A673 (cell line): ENCODE results near the gene NFYA.

Experiments used
- EZH2 ChIP-seq: fragments of 200-600 bp; sonication (generic); IDR thresholded peaks from 2 replicates; pipeline ENCODE4 v1.6.1; 2017; ENCODE audit warnings: borderline replicate concordance, low read depth, mild to moderate bottlenecking, mixed read lengths, antibody characterized with exemption, low read length; ENCODE audit not compliant: poor library complexity, severe bottlenecking
- TF ChIP-seq, protein P1 (sequence below): fragments of 300-800, 200-600 bp; sonication (generic); conservative IDR thresholded peaks from 2 replicates; pipeline ENCODE4 v1.5.1; 2017; ENCODE audit warnings: low read depth, mild to moderate bottlenecking, antibody characterized with exemption, low read length, moderate library complexity, mixed read lengths

DNA sequence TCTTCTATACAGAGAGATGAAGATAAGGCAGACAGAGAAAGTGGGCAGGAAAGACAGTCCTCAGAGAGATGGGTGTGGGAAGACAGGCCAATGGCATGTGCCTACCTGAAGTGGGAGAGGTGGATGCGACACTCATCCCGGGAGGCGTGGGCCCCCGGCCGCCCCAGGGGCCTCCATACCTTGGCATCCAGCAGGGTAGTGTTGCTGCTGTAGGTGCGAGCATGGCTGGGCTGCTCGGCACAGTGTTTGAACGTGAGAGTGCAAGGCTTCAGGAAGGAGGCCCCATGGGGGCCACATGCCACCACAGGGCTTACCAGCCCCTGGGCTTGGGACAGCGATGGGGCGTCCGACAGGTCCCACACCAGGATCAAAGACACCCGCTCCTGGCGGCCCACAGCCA, 39.0 kb upstream of the NFYA start:
- TF ChIP-seq, protein P1, sequence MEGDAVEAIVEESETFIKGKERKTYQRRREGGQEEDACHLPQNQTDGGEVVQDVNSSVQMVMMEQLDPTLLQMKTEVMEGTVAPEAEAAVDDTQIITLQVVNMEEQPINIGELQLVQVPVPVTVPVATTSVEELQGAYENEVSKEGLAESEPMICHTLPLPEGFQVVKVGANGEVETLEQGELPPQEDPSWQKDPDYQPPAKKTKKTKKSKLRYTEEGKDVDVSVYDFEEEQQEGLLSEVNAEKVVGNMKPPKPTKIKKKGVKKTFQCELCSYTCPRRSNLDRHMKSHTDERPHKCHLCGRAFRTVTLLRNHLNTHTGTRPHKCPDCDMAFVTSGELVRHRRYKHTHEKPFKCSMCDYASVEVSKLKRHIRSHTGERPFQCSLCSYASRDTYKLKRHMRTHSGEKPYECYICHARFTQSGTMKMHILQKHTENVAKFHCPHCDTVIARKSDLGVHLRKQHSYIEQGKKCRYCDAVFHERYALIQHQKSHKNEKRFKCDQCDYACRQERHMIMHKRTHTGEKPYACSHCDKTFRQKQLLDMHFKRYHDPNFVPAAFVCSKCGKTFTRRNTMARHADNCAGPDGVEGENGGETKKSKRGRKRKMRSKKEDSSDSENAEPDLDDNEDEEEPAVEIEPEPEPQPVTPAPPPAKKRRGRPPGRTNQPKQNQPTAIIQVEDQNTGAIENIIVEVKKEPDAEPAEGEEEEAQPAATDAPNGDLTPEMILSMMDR = no peak
- no peak for TF ChIP-seq EZH2
